Gastrocnemius medialis (tissue), 4 donors: Measurements from ENCODE around the gene VWA3B. TPM values are rescaled to one million over a fixed set of nuclear protein-coding genes. Genes with fewer than 3 reads are reported as not detected.

Source experiments
- ATAC-seq, 2 donors: fragments of 150-250 bp; one replicate each; pipeline ENCODE4 v1.9.1; 2016
- DNase-seq, 2 donors: peaks; one replicate each; pipeline ENCODE4 v3.0.0-alpha.2; 2019
- H3K27ac ChIP-seq, 4 donors: fragments of 200-600 bp; sonication (generic); 1 replicate in 1 of 4; 2 replicates in 3 of 4; pipeline ENCODE4 v1.5.1; 2016 to 2018; ENCODE audit warnings: mild to moderate bottlenecking in 2 of 4, moderate library complexity in 1 of 4
- H3K27me3 ChIP-seq, 3 donors: fragments of 200-600 bp; sonication (generic) in 2 of 3; 1 replicate in 1 of 3; 2 replicates in 2 of 3; pipeline versions ENCODE4 v1.5.1 to v1.6.0; 2016 to 2019; ENCODE audit warnings: mild to moderate bottlenecking in 1 of 3, moderate library complexity in 1 of 3
- H3K36me3 ChIP-seq, 2 donors: fragments of 200-600 bp; sonication (generic) in 1 of 2; one replicate each; pipeline ENCODE4 v1.5.1; 2017 to 2018
- H3K4me1 ChIP-seq, 2 donors: fragments of 200-600 bp; sonication (generic) in 1 of 2; one replicate each; pipeline ENCODE4 v1.5.1; 2016 to 2017; ENCODE audit warnings: mild to moderate bottlenecking in 2 of 2
- H3K4me3 ChIP-seq, 4 donors: fragments of 200-600 bp; sonication (generic) in 3 of 4; 1 replicate in 1 of 4; 2 replicates in 3 of 4; pipeline ENCODE4 v1.5.1; 2016 to 2019; ENCODE audit warnings: mild to moderate bottlenecking in 2 of 4
- H3K9me3 ChIP-seq, 3 donors: fragments of 200-600 bp; sonication (generic) in 2 of 3; 1 replicate in 1 of 3; 2 replicates in 2 of 3; pipeline ENCODE4 v1.5.1; 2016 to 2019
- POLR2A ChIP-seq, 2 donors: fragments of 450-650 bp; IDR thresholded peaks; one replicate each; pipeline ENCODE4 v1.6.1; 2017; ENCODE audit warnings: antibody characterized with exemption in 2 of 2, mild to moderate bottlenecking in 2 of 2, moderate library complexity in 2 of 2
- in situ Hi-C, 4 donors: fragments of 200-750 bp; cut with MboI; loops; one replicate each; pipeline versions ENCODE4 v1.15.0 to v1.8.0; 2017; ENCODE audit warnings: low sequenced_read_pairs in 4 of 4
- intact Hi-C: fragments of 100-400 bp; cut with DNase I; formaldehyde crosslinking; loops from one replicate; pipeline ENCODE4 v1.15.1; 2023; ENCODE audit warnings: low total_unique reads
- total RNA-seq, 4 donors: library from RNA; depleted of rRNA; stranded (reverse); fragments of >200 nt; gene quantifications; one replicate each; pipeline versions ENCODE4 v1.1.0 to v1.2.3, GENCODE V29; 2016
- TF ChIP-seq, protein P1 (sequence below), 5 experiments: fragments of 450-650 bp in 3 of 5; fragments of 200-600 bp in 2 of 5; sonication (generic) in 2 of 5; IDR thresholded peaks in 4 of 5; conservative IDR thresholded peaks in 1 of 5; 1 replicate in 4 of 5; 2 replicates in 1 of 5; pipeline ENCODE4 v1.5.1; 2016 to 2019; ENCODE audit warnings: antibody characterized with exemption in 5 of 5, mild to moderate bottlenecking in 3 of 5, moderate library complexity in 3 of 5

Gene VWA3B
- total RNA-seq, 4 donors from 2014 or later, result not detected

- H3K9me3 ChIP-seq, result no peaks in the 10 kb centered on the region
- no peaks in the 10 kb centered on the region for H3K27me3 ChIP-seq
- TF ChIP-seq, protein P1, sequence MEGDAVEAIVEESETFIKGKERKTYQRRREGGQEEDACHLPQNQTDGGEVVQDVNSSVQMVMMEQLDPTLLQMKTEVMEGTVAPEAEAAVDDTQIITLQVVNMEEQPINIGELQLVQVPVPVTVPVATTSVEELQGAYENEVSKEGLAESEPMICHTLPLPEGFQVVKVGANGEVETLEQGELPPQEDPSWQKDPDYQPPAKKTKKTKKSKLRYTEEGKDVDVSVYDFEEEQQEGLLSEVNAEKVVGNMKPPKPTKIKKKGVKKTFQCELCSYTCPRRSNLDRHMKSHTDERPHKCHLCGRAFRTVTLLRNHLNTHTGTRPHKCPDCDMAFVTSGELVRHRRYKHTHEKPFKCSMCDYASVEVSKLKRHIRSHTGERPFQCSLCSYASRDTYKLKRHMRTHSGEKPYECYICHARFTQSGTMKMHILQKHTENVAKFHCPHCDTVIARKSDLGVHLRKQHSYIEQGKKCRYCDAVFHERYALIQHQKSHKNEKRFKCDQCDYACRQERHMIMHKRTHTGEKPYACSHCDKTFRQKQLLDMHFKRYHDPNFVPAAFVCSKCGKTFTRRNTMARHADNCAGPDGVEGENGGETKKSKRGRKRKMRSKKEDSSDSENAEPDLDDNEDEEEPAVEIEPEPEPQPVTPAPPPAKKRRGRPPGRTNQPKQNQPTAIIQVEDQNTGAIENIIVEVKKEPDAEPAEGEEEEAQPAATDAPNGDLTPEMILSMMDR (IDR thresholded peaks at IDR 0.05 in 4 of 5, conservative IDR thresholded peaks at IDR 0.05 in 1 of 5), result no peak
- TF ChIP-seq POLR2A (IDR thresholded peaks at IDR 0.05), result no peak
- H3K27ac ChIP-seq, result no peak overlapping the region
- no peaks in the 10 kb centered on the region for H3K4me1 ChIP-seq
- in situ Hi-C loops (no loop called here), intact Hi-C loops (no loop called here)
- DNase-seq (no peak), ATAC-seq (no peak)
- no peaks in the 10 kb centered on the region for H3K36me3 ChIP-seq
- no peak overlapping the region for H3K4me3 ChIP-seq
These were observed 27.8 kb downstream of the VWA3B start for GRCh38 chr2:98114643-98115330.

GRCh38 chr2:98118161-98118560 is 31.2 kb downstream of the VWA3B start:
- DNase-seq (no peak), ATAC-seq (no peak)
- no peaks in the 10 kb centered on the region for H3K36me3 ChIP-seq
- no peaks in the 10 kb centered on the region for H3K9me3 ChIP-seq
- intact Hi-C loops (no loop called here), in situ Hi-C loops (no loop called here)
- no peak overlapping the region for H3K4me3 ChIP-seq
- no peaks in the 10 kb centered on the region for H3K4me1 ChIP-seq
- TF ChIP-seq POLR2A (IDR thresholded peaks at IDR 0.05), result no peak
- TF ChIP-seq, protein P1 (IDR thresholded peaks at IDR 0.05 in 4 of 5, conservative IDR thresholded peaks at IDR 0.05 in 1 of 5), result no peak
- H3K27me3 ChIP-seq, result no peaks in the 10 kb centered on the region
- no peak overlapping the region for H3K27ac ChIP-seq

GRCh38 chr2:98118852-98119251 is 31.9 kb downstream of the VWA3B start:
- intact Hi-C loops (no loop called here), in situ Hi-C loops (no loop called here)
- TF ChIP-seq, protein P1 (IDR thresholded peaks at IDR 0.05 in 4 of 5, conservative IDR thresholded peaks at IDR 0.05 in 1 of 5), result no peak
- no peak for TF ChIP-seq POLR2A (IDR thresholded peaks at IDR 0.05)
- Histone ChIP-seq H3K4me3 (no peak overlapping the region), H3K4me1 (no peaks in the 10 kb centered on the region), H3K27ac (no peak overlapping the region), H3K36me3 (no peaks in the 10 kb centered on the region), H3K27me3 (no peaks in the 10 kb centered on the region), H3K9me3 (no peaks in the 10 kb centered on the region)
- DNase-seq, result no peak
- no peak for ATAC-seq

- no peaks in the 10 kb centered on the region for H3K27me3 ChIP-seq
- no peak overlapping the region for H3K27ac ChIP-seq
- in situ Hi-C loops, result no loop called here
- no peaks in the 10 kb centered on the region for H3K4me1 ChIP-seq
- no peak for ATAC-seq
- intact Hi-C loops, result no loop called here
- no peak for DNase-seq
- H3K9me3 ChIP-seq, result no peaks in the 10 kb centered on the region
- TF ChIP-seq, protein P1 (IDR thresholded peaks at IDR 0.05 in 4 of 5, conservative IDR thresholded peaks at IDR 0.05 in 1 of 5), result no peak
- no peaks in the 10 kb centered on the region for H3K36me3 ChIP-seq
- H3K4me3 ChIP-seq, result no peak overlapping the region
These were observed 34.2 kb downstream of the VWA3B start for GRCh38 chr2:98121149-98121548.

DNA sequence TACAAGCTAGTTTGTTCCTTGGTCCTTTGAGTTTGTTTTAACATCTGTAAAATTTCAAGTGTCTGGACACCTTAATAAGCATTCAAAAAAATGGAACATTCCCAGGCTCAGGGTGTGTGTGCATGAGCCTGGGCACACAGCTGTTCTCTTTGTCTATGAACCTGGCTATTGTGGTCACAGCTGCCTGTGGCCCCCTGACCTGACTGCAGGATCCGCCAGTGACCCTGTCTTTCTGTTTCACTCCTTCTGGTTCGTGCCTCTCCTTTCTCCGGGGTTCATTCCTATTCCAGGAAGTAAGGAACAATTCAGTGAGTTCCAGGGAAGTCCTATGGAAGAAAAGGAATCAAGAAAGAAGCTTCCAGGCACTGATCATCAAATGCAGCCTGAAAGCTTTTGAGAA is 35.6 kb downstream of the VWA3B start:
- H3K4me1 ChIP-seq, result no peaks in the 10 kb centered on the region
- no peaks in the 10 kb centered on the region for H3K9me3 ChIP-seq
- ATAC-seq (no peak), DNase-seq (no peak)
- in situ Hi-C loops (no loop called here), intact Hi-C loops (no loop called here)
- no peak overlapping the region for H3K27ac ChIP-seq
- TF ChIP-seq POLR2A (IDR thresholded peaks at IDR 0.05), result no peak
- H3K4me3 ChIP-seq, result no peak overlapping the region
- H3K27me3 ChIP-seq, result no peaks in the 10 kb centered on the region
- no peaks in the 10 kb centered on the region for H3K36me3 ChIP-seq
